OCI-LY7 (cell line): ENCODE results near the gene MRTFB. TPM values are rescaled to one million over a fixed set of nuclear protein-coding genes. Genes with fewer than 3 reads are reported as not detected.

Source experiments
- BruUV-seq: library from RNA; stranded (reverse); fragments of 400-500 nt; replicated peaks from 2 replicates; lab custom pipeline; 2021; lab: Mats Ljungman, UMichigan
- CTCF ChIA-PET: fragments of 300-600 bp; sonication (Branson Sonifier 250); formaldehyde crosslinking; loops from one replicate; lab custom pipeline; 2022; ENCODE audit warnings: antibody characterized with exemption; ENCODE audit not compliant: unreplicated experiment; lab: Charles Lee
- POLR2A ChIA-PET: fragments of 300-600 bp; sonication (Branson Sonifier 250); formaldehyde crosslinking; loops from one replicate; lab custom pipeline; 2022; ENCODE audit warnings: antibody characterized with exemption; lab: Charles Lee
- DNase-seq: peaks from one replicate; pipeline ENCODE4 v3.0.0-alpha.2; 2015; ENCODE audit warnings: low spot score
- H2AFZ ChIP-seq: fragments of 200-600 bp; sonication (generic), shearing (Covaris generic); 2 replicates; pipeline ENCODE4 v1.6.1; 2014; ENCODE audit warnings: mild to moderate bottlenecking, antibody characterized with exemption, low read length, moderate library complexity
- H3K27ac ChIP-seq: fragments of 200-600 bp; sonication (generic); 2 replicates; pipeline ENCODE4 v1.5.1; 2014; ENCODE audit warnings: mixed run types, low read depth, mild to moderate bottlenecking, moderate library complexity, low read length, inconsistent platforms; ENCODE audit not compliant: poor library complexity, severe bottlenecking
- H3K36me3 ChIP-seq: fragments of 200-600 bp; sonication (generic); 2 replicates; pipeline ENCODE4 v1.6.1; 2014; ENCODE audit warnings: mild to moderate bottlenecking, antibody characterized with exemption, low read length, moderate library complexity, mixed read lengths; ENCODE audit not compliant: insufficient read depth
- H3K4me1 ChIP-seq: fragments of 200-600 bp; sonication (generic); 2 replicates; pipeline ENCODE4 v1.5.1; 2014; ENCODE audit warnings: mild to moderate bottlenecking, low read length; ENCODE audit not compliant: insufficient read depth, poor library complexity, severe bottlenecking
- H3K4me2 ChIP-seq: fragments of 200-600 bp; sonication (generic); 2 replicates; pipeline ENCODE4 v1.6.1; 2014; ENCODE audit warnings: mild to moderate bottlenecking, low read length
- H3K4me3 ChIP-seq: fragments of 200-600 bp; sonication (generic); 2 replicates; pipeline ENCODE4 v1.5.1; 2014; ENCODE audit warnings: mild to moderate bottlenecking, low read depth, low read length; ENCODE audit not compliant: poor library complexity, severe bottlenecking
- H3K79me2 ChIP-seq: fragments of 200-600 bp; sonication (generic); 2 replicates; pipeline ENCODE4 v1.6.1; 2016; ENCODE audit warnings: low read depth, mild to moderate bottlenecking, low read length, moderate library complexity, mixed read lengths; ENCODE audit not compliant: insufficient read depth
- H3K9me2 ChIP-seq: fragments of 200-600 bp; sonication (generic); 2 replicates; pipeline ENCODE4 v1.6.1; 2016; ENCODE audit warnings: mild to moderate bottlenecking, low read length, mixed read lengths; ENCODE audit not compliant: insufficient read depth
- H3K9me3 ChIP-seq: fragments of 200-600 bp; sonication (generic); 2 replicates; pipeline ENCODE4 v1.6.1; 2014; ENCODE audit warnings: mild to moderate bottlenecking, mixed run types, low read length, mixed read lengths
- H4K20me1 ChIP-seq: fragments of 200-600 bp; sonication (generic); 2 replicates; pipeline ENCODE4 v1.6.1; 2014; ENCODE audit warnings: mild to moderate bottlenecking, antibody characterized with exemption, low read length, moderate library complexity, mixed read lengths; ENCODE audit not compliant: insufficient read depth
- CTCF ChIP-seq: fragments of 200-600 bp; sonication (generic); conservative IDR thresholded peaks from 2 replicates; pipeline ENCODE4 v1.5.1; 2014; ENCODE audit warnings: mild to moderate bottlenecking, antibody characterized with exemption, low read length, moderate library complexity, mixed read lengths
- EZH2phosphoT487 ChIP-seq: fragments of 200-600 bp; sonication (generic); IDR thresholded peaks from 2 replicates; pipeline ENCODE4 v1.6.1; 2018; ENCODE audit warnings: low read depth, borderline replicate concordance, mild to moderate bottlenecking, mixed run types, antibody characterized with exemption, low read length, moderate library complexity, mixed read lengths
- intact Hi-C: fragments of 100-400 bp; cut with micrococcal nuclease; formaldehyde crosslinking; loops from one replicate; pipeline ENCODE4 v1.10.0; 2022; ENCODE audit not compliant: unreplicated experiment
- total RNA-seq, 2 experiments: library from RNA; depleted of rRNA in 1 of 2; stranded (reverse); fragments of >200 nt in 1 of 2; shearing (Covaris generic) in 1 of 2; gene quantifications; 2 replicates each; pipeline ENCODE4 v1.2.3, GENCODE V29; 2014 to 2022

MRTFB gene
- total RNA-seq, 2 experiments from 2014 or later: 8.5 to 21.4 TPM

- Histone ChIP-seq H3K4me2 (peak overlapping the region; percentile 93), H3K4me1 (peaks cover 87% of the 10 kb centered on the region), H3K4me3 (peak overlapping the region; percentile 99), H3K9me3 (no peaks in the 10 kb centered on the region), H3K36me3 (peaks cover 30% of the 10 kb centered on the region), H4K20me1 (peaks cover 18% of the 10 kb centered on the region; the same call in 1 of the 2 replicates), H3K9me2 (no peaks in the 10 kb centered on the region), H3K27ac (peak overlapping the region; percentile 94), H2AFZ (no peak overlapping the region), H3K79me2 (peaks cover 100% of the 10 kb centered on the region)
- ChIA-PET CTCF (interaction anchor here (2.5 kb wide), 1 partner anchor 67 kb away, joined by 9 read pairs; no protein-coding TSS in a partner anchor), POLR2A (interaction anchor here (0.6 to 2.8 kb wide), 5 partner anchors 8 to 324 kb away, joined by 3 to 24 read pairs (median 5); no protein-coding TSS in a partner anchor)
- BruUV-seq: no TSS peak
- peak; percentile 89 for DNase-seq
- intact Hi-C loops: loop anchor here (1.0 to 2.0 kb wide), 2 partner anchors 46 to 68 kb away; no protein-coding TSS in a partner anchor
- TF ChIP-seq CTCF (peak; percentile 68), EZH2phosphoT487 (no peak)
Measured at GRCh38 chr16:14309001-14309886, 238.1 kb downstream of the MRTFB start.

GRCh38 chr16:14309906-14310305, 238.8 kb downstream of the MRTFB start:
- H3K36me3 ChIP-seq: peaks cover 32% of the 10 kb centered on the region
- H3K4me2 ChIP-seq: peak overlapping the region; percentile 93
- no peak for DNase-seq
- H3K79me2 ChIP-seq: peaks cover 100% of the 10 kb centered on the region
- peaks cover 89% of the 10 kb centered on the region for H3K4me1 ChIP-seq
- no peaks in the 10 kb centered on the region for H3K9me3 ChIP-seq
- POLR2A ChIA-PET: interaction anchor here (1.3 to 2.8 kb wide), 5 partner anchors 8 to 324 kb away, joined by 3 to 24 read pairs (median 5); no protein-coding TSS in a partner anchor
- intact Hi-C loops: loop anchor here (1.0 to 2.0 kb wide), 2 partner anchors 45 to 67 kb away; no protein-coding TSS in a partner anchor
- peak overlapping the region; percentile 94 for H3K27ac ChIP-seq
- TF ChIP-seq EZH2phosphoT487 (no peak), CTCF (no peak)
- H3K9me2 ChIP-seq: no peaks in the 10 kb centered on the region
- no TSS peak for BruUV-seq
- no peak overlapping the region for H2AFZ ChIP-seq
- peak overlapping the region; percentile 99 for H3K4me3 ChIP-seq
- CTCF ChIA-PET: no interaction called here
- peaks cover 19% of the 10 kb centered on the region; the same call in 1 of the 2 replicates for H4K20me1 ChIP-seq
